Measurements from ENCODE around the gene PCDHA9. TPM values are rescaled to one million over a fixed set of nuclear protein-coding genes. Genes with fewer than 3 reads are reported as not detected.

PCDHA9 gene, protein sequence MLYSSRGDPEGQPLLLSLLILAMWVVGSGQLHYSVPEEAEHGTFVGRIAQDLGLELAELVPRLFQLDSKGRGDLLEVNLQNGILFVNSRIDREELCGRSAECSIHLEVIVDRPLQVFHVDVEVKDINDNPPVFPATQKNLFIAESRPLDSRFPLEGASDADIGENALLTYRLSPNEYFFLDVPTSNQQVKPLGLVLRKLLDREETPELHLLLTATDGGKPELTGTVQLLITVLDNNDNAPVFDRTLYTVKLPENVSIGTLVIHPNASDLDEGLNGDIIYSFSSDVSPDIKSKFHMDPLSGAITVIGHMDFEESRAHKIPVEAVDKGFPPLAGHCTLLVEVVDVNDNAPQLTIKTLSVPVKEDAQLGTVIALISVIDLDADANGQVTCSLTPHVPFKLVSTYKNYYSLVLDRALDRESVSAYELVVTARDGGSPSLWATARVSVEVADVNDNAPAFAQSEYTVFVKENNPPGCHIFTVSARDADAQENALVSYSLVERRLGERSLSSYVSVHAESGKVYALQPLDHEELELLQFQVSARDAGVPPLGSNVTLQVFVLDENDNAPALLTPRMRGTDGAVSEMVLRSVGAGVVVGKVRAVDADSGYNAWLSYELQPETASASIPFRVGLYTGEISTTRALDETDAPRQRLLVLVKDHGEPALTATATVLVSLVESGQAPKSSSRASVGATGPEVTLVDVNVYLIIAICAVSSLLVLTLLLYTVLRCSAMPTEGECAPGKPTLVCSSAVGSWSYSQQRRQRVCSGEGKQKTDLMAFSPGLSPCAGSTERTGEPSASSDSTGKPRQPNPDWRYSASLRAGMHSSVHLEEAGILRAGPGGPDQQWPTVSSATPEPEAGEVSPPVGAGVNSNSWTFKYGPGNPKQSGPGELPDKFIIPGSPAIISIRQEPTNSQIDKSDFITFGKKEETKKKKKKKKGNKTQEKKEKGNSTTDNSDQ
- total RNA-seq, result under 0.01 TPM in 1 of 2 replicates, not detected in the other

DNA sequence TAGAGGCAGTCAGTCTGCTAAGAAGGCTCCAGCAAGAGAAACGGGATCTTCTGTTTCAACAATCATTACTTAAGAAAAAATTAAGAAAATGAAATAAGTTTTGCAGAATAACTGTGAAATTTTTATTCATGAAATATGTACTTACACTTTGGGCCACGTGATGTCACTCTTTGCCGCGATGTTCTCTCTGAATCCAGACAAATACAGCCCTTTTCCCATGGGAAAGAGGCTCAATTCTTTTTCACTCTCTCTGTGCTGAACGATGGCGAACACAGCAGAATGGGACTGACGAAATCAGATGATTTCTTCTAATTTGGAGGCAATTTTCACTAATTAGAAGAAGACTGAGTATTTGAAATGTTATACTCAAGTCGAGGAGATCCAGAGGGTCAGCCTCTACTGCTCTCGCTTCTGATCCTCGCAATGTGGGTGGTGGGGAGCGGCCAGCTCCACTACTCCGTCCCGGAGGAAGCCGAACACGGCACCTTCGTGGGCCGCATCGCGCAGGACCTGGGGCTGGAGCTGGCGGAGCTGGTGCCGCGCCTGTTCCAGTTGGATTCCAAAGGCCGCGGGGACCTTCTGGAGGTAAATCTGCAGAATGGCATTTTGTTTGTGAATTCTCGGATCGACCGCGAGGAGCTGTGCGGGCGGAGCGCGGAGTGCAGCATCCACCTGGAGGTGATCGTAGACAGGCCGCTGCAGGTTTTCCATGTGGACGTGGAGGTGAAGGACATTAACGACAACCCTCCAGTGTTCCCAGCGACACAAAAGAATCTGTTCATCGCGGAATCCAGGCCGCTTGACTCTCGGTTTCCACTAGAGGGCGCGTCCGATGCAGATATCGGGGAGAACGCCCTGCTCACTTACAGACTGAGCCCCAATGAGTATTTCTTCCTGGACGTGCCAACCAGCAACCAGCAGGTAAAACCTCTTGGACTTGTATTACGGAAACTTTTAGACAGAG, at the start of gene PCDHA9:
TSS of gene PCDHA9 (plus strand) at position 244 of the 964 bp plus-strand sequence. CDS start at position 358, 114 bp downstream.

DNA sequence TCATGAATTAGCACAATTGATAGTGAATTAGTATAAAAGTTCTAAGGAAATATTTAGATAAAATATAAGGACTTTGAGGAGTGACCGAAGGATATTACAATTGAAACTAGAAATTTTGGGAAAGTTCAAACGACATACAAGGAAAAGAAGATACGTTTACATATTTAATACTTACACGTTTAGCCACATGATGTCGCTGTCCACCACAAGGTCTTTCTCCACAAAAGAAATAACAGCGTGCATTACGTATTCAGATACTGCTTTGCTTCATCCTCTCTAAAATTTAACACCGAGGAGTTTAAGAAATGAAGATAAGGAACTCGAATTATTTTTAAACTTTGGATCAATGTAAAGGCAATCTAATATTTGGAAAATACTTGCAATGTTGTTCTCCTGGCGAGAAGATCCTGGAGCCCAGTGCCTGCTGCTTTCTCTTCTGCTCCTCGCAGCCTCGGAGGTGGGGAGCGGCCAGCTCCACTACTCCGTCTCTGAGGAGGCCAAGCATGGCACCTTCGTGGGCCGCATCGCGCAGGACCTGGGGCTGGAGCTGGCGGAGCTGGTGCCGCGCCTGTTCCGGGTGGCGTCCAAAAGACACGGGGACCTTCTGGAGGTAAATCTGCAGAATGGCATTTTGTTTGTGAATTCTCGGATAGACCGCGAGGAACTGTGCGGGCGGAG, 47.2 kb upstream of the PCDHA9 start, which contains the start of gene PCDHA3:
TSS of gene PCDHA3 (plus strand) at position 242 of the 678 bp plus-strand sequence.

DNA sequence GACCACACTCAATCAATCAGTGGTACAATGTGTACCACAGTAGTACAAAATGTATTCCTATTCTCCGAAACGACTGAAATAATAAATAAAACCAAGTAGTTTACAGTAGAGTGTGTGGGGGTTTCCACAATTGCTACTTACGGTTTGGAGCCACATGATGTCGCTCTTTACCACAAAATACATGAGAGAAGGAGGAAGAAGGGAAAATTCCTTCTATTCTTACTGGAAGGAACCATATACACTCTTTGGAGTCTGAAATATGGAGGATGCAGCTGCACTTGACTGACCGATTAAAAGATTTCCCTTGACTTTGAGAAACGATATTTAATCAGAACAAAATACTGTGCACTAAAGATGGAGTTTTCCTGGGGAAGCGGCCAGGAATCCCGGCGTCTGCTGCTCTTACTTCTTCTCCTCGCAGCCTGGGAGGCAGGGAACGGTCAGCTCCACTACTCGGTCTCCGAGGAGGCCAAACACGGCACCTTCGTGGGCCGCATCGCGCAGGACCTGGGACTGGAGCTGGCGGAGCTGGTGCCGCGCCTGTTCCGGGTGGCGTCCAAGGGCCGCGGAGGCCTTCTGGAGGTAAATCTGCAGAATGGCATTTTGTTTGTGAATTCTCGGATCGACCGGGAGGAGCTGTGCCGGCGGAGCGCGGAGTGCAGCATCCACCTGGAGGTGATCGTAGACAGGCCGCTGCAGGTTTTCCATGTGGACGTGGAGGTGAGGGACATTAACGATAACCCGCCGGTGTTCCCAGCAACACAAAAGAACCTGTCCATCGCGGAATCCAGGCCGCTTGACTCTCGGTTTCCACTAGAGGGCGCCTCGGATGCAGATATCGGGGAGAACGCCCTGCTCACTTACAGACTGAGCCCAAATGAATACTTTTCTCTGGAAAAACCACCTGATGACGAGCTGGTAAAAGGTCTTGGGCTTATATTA, 41.1 kb upstream of the PCDHA9 start, which contains the start of gene PCDHA4:
TSS of gene PCDHA4 (plus strand) at position 235 of the 942 bp plus-strand sequence.

DNA sequence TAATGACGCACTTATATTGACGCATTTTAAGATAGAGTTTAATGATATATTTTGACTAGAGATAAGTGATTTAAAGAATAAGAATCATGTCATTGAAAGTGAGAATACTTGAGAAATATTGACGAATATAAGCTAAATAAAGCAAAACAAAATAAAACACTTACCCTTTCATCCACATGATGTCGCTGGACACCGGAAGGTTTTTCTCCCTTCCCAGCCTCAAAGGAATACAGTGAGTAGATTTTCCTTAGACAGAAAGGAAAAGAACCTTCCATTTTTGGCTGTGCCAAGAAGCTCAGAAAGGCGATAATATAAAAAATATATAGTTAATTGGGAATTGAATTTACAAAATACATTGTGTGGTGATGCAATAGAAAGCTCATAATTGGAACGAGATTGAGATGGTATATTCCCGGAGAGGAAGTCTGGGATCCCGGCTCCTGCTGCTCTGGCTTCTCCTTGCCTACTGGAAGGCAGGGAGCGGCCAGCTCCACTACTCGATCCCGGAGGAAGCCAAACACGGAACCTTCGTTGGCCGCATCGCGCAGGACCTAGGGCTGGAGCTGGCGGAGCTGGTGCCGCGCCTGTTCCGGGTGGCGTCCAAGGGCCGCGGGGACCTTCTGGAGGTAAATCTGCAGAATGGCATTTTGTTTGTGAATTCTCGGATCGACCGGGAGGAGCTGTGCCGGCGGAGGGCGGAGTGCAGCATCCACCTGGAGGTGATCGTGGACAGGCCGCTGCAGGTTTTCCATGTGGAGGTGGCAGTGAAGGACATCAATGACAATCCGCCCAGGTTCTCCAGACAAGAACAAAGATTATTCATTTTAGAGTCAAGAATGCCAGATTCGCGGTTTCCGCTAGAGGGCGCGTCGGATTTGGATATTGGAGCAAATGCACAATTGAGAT, 26.6 kb upstream of the PCDHA9 start, which contains the start of gene PCDHA5:
TSS of gene PCDHA5 (plus strand) at position 239 of the 906 bp plus-strand sequence.

DNA sequence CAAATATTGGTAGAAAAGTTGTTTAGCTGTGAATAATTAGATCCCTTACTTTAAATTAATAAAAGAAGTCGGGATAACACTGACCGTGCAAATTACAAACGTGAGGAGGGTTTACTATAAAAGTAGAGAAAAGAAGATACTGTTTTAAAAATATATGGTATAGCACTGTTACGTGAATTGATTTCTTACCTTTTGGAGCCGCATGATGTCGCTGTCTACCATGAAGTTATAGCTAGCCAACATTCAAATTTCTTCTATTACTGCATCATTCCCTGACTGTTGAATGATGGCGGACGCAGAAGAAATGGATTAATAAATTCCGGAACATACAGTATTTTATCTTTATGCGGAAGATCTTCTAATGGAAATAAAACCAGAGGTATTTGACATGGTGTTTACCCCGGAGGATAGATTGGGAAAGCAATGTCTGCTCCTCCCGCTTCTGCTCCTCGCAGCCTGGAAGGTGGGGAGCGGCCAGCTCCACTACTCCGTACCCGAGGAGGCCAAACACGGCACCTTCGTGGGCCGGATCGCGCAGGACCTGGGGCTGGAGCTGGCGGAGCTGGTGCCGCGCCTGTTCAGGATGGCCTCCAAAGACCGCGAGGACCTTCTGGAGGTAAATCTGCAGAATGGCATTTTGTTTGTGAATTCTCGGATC, 20.3 kb upstream of the PCDHA9 start, which contains the start of gene PCDHA6:
TSS of gene PCDHA6 (plus strand) at position 257 of the 658 bp plus-strand sequence. CDS start at position 389, 132 bp downstream.

DNA sequence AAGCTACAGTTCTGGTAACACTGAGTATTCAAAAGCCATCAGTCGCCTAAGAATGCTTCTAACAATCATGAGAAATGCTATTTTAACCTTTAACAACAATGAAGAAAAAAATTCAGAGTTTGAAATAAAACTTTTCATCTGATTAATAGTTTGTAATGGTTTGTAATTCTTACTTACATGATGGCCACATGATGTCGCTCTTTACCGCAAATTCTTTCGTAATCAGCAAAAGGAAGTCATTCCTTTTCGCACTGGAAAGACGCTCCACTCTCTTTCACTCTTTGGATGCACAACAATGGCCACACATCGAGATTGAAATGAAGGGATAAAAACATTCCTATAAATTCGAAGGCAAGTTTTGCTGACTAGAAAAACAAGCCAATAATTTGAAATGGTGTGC, 14.2 kb upstream of the PCDHA9 start, which contains the start of gene PCDHA7:
TSS of gene PCDHA7 (plus strand) at position 277 of the 400 bp plus-strand sequence. CDS start at position 392, 115 bp downstream.

DNA sequence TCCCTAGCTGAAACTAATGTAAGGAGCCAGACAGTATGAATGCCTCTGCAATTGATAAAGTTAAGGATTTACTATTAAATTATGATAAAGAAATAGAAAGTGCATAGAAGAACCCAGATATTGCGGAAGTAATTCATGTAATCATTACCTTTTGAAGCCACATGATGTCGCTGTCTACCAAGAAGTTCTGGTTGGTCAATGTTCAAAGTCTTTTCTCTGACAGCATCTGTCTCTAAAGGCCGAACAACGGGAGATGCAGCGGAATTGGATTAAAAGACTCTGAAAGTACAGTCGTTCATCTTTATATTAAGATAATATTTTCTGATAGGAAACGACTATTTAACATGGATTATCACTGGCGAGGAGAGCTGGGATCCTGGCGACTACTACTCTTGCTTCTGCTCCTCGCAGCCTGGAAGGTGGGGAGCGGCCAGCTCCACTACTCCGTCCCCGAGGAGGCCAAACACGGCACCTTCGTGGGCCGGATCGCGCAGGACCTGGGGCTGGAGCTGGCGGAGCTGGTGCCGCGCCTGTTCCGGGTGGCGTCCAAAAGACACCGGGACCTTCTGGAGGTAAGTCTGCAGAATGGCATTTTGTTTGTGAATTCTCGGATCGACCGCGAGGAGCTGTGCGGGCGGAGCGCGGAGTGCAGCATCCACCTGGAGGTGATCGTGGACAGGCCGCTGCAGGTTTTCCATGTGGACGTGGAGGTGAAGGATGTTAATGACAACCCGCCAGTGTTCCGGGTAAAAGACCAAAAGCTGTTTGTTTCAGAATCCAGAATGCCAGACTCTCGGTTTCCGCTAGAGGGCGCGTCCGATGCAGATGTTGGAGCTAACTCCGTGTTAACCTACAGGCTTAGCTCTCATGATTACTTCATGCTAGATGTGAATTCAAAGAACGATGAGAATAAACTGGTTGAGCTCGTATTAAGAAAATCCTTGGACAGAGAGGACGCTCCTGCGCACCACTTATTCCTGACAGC, 6.9 kb upstream of the PCDHA9 start, which contains the start of gene PCDHA8:
TSS of gene PCDHA8 (plus strand) at position 210 of the 985 bp plus-strand sequence. CDS start at position 345, 135 bp downstream.

DNA sequence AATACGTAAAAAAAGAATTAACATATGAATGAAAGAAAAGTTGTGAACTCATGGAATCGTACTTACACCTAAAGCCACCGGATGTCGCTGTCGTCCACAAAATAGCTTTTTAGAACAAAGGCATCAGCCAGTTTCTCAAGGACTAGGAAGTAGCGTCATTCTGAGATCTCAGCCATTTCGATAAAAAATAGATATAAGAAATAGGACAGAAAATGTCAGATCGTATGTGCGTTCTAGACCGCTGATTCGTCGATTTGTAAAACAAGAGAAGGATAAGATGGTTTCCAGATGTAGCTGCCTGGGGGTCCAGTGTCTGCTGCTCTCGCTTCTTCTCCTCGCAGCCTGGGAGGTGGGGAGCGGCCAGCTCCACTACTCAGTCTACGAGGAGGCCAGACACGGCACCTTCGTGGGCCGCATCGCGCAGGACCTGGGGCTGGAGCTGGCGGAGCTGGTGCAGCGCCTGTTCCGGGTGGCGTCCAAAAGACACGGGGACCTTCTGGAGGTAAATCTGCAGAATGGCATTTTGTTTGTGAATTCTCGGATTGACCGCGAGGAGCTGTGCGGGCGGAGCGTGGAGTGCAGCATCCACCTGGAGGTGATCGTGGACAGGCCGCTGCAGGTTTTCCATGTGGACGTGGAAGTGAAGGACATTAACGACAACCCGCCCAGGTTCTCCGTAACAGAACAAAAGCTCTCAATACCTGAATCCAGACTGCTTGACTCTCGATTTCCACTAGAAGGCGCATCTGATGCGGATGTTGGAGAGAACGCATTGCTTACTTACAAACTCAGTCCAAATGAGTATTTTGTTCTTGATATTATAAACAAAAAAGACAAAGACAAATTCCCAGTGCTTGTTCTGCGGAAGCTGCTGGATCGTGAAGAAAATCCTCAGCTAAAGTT, 7.8 kb downstream of the PCDHA9 start, which contains the start of gene PCDHA10:
TSS of gene PCDHA10 (plus strand) at position 126 of the 903 bp plus-strand sequence. CDS start at position 278, 152 bp downstream.

DNA sequence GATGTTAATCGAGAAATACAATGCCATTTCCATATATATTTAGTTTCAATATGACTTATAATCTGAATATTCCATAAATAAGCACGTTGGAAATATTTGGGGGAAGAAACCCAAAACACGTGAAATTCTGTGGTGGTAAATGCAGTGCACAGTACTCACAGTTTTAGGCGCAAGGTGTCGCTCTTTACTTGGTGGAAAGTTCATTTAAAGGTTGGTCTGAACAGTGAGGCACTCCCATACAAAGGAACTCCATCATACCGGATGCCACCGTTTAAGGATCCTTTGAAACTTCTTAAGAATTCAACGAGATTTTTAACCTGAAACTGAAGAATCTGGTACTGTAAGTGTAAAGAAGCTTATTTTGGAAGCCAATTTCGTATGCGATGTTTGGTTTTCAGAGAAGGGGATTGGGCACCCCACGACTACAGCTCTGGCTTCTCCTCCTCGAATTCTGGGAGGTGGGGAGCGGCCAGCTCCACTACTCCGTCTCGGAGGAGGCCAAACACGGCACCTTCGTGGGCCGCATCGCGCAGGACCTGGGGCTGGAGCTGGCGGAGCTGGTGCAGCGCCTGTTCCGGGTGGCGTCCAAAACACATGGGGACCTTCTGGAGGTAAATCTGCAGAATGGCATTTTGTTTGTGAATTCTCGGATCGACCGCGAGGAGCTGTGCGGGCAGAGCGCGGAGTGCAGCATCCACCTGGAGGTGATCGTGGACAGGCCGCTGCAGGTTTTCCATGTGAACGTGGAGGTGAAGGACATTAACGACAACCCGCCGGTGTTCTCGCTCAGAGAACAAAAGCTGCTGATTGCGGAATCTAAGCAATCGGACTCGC, 20.8 kb downstream of the PCDHA9 start, which contains the start of gene PCDHA11:
TSS of gene PCDHA11 (plus strand) at position 237 of the 834 bp plus-strand sequence. CDS start at position 384, 147 bp downstream.

DNA sequence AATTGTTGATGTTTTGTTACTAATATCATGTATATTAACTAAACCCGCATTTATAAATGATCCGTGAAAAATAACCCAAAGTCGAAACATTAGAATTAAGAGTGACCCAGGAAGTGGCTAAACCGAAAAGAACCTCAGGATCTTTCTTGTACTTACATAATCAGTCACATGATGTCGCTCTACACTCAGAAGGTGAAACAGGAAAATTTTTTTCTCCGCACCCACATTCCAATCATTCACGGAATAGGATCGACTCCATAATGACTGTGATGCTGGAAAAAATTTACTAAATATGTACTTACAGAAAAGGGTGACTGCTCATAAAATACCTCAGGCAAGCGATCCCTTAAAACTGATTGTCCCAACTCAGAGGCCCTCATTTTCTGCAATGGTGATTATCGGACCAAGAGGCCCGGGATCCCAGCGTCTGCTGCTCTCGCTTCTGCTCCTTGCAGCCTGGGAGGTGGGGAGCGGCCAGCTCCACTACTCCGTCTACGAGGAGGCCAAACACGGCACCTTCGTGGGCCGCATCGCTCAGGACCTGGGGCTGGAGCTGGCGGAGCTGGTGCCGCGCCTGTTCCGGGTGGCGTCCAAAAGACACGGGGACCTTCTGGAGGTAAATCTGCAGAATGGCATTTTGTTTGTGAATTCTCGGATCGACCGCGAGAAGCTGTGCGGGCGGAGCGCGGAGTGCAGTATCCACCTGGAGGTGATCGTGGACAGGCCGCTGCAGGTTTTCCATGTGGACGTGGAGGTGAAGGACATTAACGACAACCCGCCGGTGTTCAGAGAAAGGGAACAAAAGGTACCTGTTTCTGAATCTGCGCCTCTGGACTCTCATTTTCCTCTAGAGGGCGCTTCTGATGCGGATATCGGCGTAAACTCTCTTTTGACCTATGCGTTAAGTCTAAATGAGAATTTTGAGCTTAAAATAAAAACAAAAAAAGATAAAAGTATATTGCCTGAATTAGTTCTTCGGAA, 27.2 kb downstream of the PCDHA9 start, which contains the start of gene PCDHA12:
TSS of gene PCDHA12 (plus strand) at position 224 of the 981 bp plus-strand sequence. CDS start at position 389, 165 bp downstream.

DNA sequence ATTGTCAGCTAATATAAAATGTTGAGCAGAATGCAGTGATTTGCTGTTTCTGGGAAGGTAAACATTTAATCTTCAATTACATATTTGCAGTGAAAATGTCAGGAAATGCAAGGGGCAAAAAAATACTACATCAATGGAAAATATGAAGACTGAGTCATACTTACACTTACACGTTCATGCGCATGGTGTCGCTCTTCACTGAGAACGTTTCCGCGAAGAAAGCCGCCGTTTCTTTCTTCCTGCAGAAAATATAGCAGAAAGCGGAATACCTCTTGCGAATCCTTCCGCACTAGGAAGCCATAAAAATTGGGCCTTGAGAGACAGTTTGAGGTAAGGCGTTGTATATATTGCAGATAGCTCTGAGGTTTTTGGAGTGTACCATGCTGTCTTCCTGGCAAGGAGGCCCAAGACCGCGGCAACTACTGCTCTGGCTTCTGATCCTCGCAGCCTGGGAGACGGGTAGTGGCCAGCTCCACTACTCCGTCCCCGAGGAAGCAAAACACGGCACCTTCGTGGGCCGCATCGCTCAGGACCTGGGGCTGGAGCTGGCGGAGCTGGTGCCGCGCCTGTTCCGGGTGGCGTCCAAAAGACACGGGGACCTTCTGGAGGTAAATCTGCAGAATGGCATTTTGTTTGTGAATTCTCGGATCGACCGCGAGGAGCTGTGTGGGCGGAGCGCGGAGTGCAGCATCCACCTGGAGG, 33.9 kb downstream of the PCDHA9 start, which contains the start of gene PCDHA13:
TSS of gene PCDHA13 (plus strand) at position 236 of the 702 bp plus-strand sequence. CDS start at position 381, 145 bp downstream.

